Measurements from ENCODE around the gene ARHGAP1.

DNA sequence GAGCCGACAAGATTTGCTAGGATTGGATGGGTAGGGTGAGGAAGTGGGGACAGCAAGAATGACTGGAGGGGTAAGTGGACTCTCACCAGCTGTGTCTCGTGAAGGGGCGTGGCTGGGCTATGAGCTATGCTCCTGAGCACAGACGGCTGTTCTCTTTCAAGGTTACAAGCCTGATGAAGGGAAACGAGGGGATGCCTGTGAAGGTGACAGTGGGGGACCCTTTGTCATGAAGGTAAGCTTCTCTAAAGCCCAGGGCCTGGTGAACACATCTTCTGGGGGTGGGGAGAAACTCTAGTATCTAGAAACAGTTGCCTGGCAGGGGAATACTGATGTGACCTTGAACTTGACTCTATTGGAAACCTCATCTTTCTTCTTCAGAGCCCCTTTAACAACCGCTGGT lies 38.5 kb upstream of the ARHGAP1 start:
- TF ChIP-seq, protein P1, sequence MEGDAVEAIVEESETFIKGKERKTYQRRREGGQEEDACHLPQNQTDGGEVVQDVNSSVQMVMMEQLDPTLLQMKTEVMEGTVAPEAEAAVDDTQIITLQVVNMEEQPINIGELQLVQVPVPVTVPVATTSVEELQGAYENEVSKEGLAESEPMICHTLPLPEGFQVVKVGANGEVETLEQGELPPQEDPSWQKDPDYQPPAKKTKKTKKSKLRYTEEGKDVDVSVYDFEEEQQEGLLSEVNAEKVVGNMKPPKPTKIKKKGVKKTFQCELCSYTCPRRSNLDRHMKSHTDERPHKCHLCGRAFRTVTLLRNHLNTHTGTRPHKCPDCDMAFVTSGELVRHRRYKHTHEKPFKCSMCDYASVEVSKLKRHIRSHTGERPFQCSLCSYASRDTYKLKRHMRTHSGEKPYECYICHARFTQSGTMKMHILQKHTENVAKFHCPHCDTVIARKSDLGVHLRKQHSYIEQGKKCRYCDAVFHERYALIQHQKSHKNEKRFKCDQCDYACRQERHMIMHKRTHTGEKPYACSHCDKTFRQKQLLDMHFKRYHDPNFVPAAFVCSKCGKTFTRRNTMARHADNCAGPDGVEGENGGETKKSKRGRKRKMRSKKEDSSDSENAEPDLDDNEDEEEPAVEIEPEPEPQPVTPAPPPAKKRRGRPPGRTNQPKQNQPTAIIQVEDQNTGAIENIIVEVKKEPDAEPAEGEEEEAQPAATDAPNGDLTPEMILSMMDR (conservative IDR thresholded peaks at IDR 0.05), result no peak
- TF ChIP-seq EZH2 (IDR thresholded peaks at IDR 0.05; ENCODE audit: low read depth), result no peak
